ENCODE measurements around the gene NEB. TPM values are rescaled to one million over a fixed set of nuclear protein-coding genes. Genes with fewer than 3 reads are reported as not detected.
A peak's percentile ranks its signal among the peaks of the same experiment; 100 is the strongest.

The NEB gene
- total RNA-seq, 1 donor from 2014 or later: 0.27 TPM

GRCh38 chr2:151630372-151630771, 103.9 kb downstream of the NEB start:
- no peaks in the 10 kb centered on the region for H3K9me3 Mint-ChIP-seq
- no peaks in the 10 kb centered on the region for H3K27me3 Mint-ChIP-seq (ENCODE audit: low read depth)
- intact Hi-C loops (cut with micrococcal nuclease): loop anchor here (10.0 kb wide), 1 partner anchor 176 kb away; no protein-coding TSS in a partner anchor
- H3K4me3 Mint-ChIP-seq (ENCODE audit: low read depth): no peak overlapping the region
- no peak overlapping the region for H3K27ac Mint-ChIP-seq
- H3K4me1 Mint-ChIP-seq (ENCODE audit: low read depth): peaks cover 2% of the 10 kb centered on the region
- H3K36me3 Mint-ChIP-seq (ENCODE audit: low read depth): no peaks in the 10 kb centered on the region
- no peak for DNase-seq (ENCODE audit: low spot score)

GRCh38 chr2:151627353-151627752, 106.9 kb downstream of the NEB start:
- Mint-ChIP-seq H3K27ac (no peak overlapping the region), H3K4me3 (ENCODE audit: low read depth) (no peak overlapping the region), H3K27me3 (ENCODE audit: low read depth) (peaks cover 2% of the 10 kb centered on the region), H3K4me1 (ENCODE audit: low read depth) (peaks cover 2% of the 10 kb centered on the region), H3K9me3 (no peaks in the 10 kb centered on the region), H3K36me3 (ENCODE audit: low read depth) (no peaks in the 10 kb centered on the region)
- intact Hi-C loops (cut with micrococcal nuclease): no loop called here
- no peak for DNase-seq (ENCODE audit: low spot score)

GRCh38 chr2:151624271-151624670, 110.0 kb downstream of the NEB start:
- peaks cover 4% of the 10 kb centered on the region for H3K27me3 Mint-ChIP-seq (ENCODE audit: low read depth)
- no peaks in the 10 kb centered on the region for H3K36me3 Mint-ChIP-seq (ENCODE audit: low read depth)
- no peaks in the 10 kb centered on the region for H3K9me3 Mint-ChIP-seq
- no peak overlapping the region for H3K27ac Mint-ChIP-seq
- DNase-seq (ENCODE audit: low spot score): no peak
- intact Hi-C loops (cut with micrococcal nuclease): no loop called here
- no peak overlapping the region for H3K4me3 Mint-ChIP-seq (ENCODE audit: low read depth)
- H3K4me1 Mint-ChIP-seq (ENCODE audit: low read depth): no peaks in the 10 kb centered on the region

- no peaks in the 10 kb centered on the region for H3K4me1 Mint-ChIP-seq (ENCODE audit: low read depth)
- H3K27ac Mint-ChIP-seq: no peak overlapping the region
- intact Hi-C loops (cut with micrococcal nuclease): no loop called here
- no peak for DNase-seq (ENCODE audit: low spot score)
- H3K9me3 Mint-ChIP-seq: no peaks in the 10 kb centered on the region
- H3K27me3 Mint-ChIP-seq (ENCODE audit: low read depth): peaks cover 4% of the 10 kb centered on the region
- no peaks in the 10 kb centered on the region for H3K36me3 Mint-ChIP-seq (ENCODE audit: low read depth)
- H3K4me3 Mint-ChIP-seq (ENCODE audit: low read depth): no peak overlapping the region
Measured at GRCh38 chr2:151623631-151624030, 110.6 kb downstream of the NEB start.

- Mint-ChIP-seq H3K36me3 (ENCODE audit: low read depth) (no peaks in the 10 kb centered on the region), H3K4me1 (ENCODE audit: low read depth) (no peaks in the 10 kb centered on the region), H3K9me3 (no peaks in the 10 kb centered on the region), H3K4me3 (ENCODE audit: low read depth) (no peak overlapping the region), H3K27ac (no peak overlapping the region), H3K27me3 (ENCODE audit: low read depth) (peaks cover 4% of the 10 kb centered on the region)
- intact Hi-C loops (cut with micrococcal nuclease): no loop called here
- no peak for DNase-seq (ENCODE audit: low spot score)
Measured at GRCh38 chr2:151620761-151621160, 113.5 kb downstream of the NEB start.

- Mint-ChIP-seq H3K4me3 (ENCODE audit: low read depth) (no peak overlapping the region), H3K9me3 (peaks cover 5% of the 10 kb centered on the region), H3K27ac (no peak overlapping the region), H3K27me3 (ENCODE audit: low read depth) (peaks cover 2% of the 10 kb centered on the region), H3K36me3 (ENCODE audit: low read depth) (peaks cover 4% of the 10 kb centered on the region), H3K4me1 (ENCODE audit: low read depth) (peaks cover 10% of the 10 kb centered on the region)
- intact Hi-C loops (cut with micrococcal nuclease): loop anchor here (10.0 kb wide), 1 partner anchor 335 kb away; the partner anchor contains the start of gene NMI
- no peak for DNase-seq (ENCODE audit: low spot score)
Measured at GRCh38 chr2:151619337-151619989, 114.8 kb downstream of the NEB start.

- intact Hi-C loops (cut with micrococcal nuclease): loop anchor here (10.0 kb wide), 1 partner anchor 332 kb away; the partner anchor contains the start of gene NMI
- Mint-ChIP-seq H3K9me3 (peaks cover 8% of the 10 kb centered on the region), H3K27ac (no peak overlapping the region), H3K36me3 (ENCODE audit: low read depth) (peaks cover 4% of the 10 kb centered on the region), H3K4me1 (ENCODE audit: low read depth) (peaks cover 21% of the 10 kb centered on the region), H3K27me3 (ENCODE audit: low read depth) (peaks cover 2% of the 10 kb centered on the region), H3K4me3 (ENCODE audit: low read depth) (no peak overlapping the region)
- DNase-seq (ENCODE audit: low spot score): no peak
Measured at GRCh38 chr2:151616760-151617339, 117.4 kb downstream of the NEB start.

GRCh38 chr2:151614606-151615306, 119.5 kb downstream of the NEB start:
- intact Hi-C loops (cut with micrococcal nuclease): loop anchor here (1.0 to 10.0 kb wide), 4 partner anchors 18 to 330 kb away; partner anchors contain the start of gene NMI
- peaks cover 8% of the 10 kb centered on the region for H3K9me3 Mint-ChIP-seq
- peak overlapping the region; percentile 61 for H3K27ac Mint-ChIP-seq
- no peak for DNase-seq (ENCODE audit: low spot score)
- H3K4me3 Mint-ChIP-seq (ENCODE audit: low read depth): peak overlapping the region; percentile 14
- peaks cover 21% of the 10 kb centered on the region for H3K4me1 Mint-ChIP-seq (ENCODE audit: low read depth)
- peaks cover 4% of the 10 kb centered on the region for H3K36me3 Mint-ChIP-seq (ENCODE audit: low read depth)
- H3K27me3 Mint-ChIP-seq (ENCODE audit: low read depth): no peaks in the 10 kb centered on the region

GRCh38 chr2:151614159-151614558, 120.1 kb downstream of the NEB start:
- intact Hi-C loops (cut with micrococcal nuclease): loop anchor here (2.0 to 10.0 kb wide), 3 partner anchors 19 to 329 kb away; partner anchors contain the start of gene NMI
- Mint-ChIP-seq H3K27me3 (ENCODE audit: low read depth) (no peaks in the 10 kb centered on the region), H3K36me3 (ENCODE audit: low read depth) (peaks cover 4% of the 10 kb centered on the region), H3K9me3 (peaks cover 8% of the 10 kb centered on the region), H3K27ac (peak overlapping the region; percentile 61), H3K4me3 (ENCODE audit: low read depth) (no peak overlapping the region), H3K4me1 (ENCODE audit: low read depth) (peaks cover 21% of the 10 kb centered on the region)
- no peak for DNase-seq (ENCODE audit: low spot score)

- H3K27ac Mint-ChIP-seq: no peak overlapping the region
- intact Hi-C loops (cut with micrococcal nuclease): loop anchor here (10.0 kb wide), 1 partner anchor 327 kb away; the partner anchor contains the start of gene NMI
Measured at GRCh38 chr2:151611351-151611750, 122.9 kb downstream of the NEB start.

GRCh38 chr2:151610310-151610709, 124.0 kb downstream of the NEB start:
- no peak overlapping the region for H3K4me3 Mint-ChIP-seq (ENCODE audit: low read depth)
- H3K27ac Mint-ChIP-seq: no peak overlapping the region
- no peak for DNase-seq (ENCODE audit: low spot score)
- H3K9me3 Mint-ChIP-seq: peaks cover 7% of the 10 kb centered on the region
- H3K4me1 Mint-ChIP-seq (ENCODE audit: low read depth): peaks cover 22% of the 10 kb centered on the region
- peaks cover 4% of the 10 kb centered on the region for H3K36me3 Mint-ChIP-seq (ENCODE audit: low read depth)
- no peaks in the 10 kb centered on the region for H3K27me3 Mint-ChIP-seq (ENCODE audit: low read depth)
- intact Hi-C loops (cut with micrococcal nuclease): loop anchor here (10.0 kb wide), 1 partner anchor 326 kb away; the partner anchor contains the start of gene NMI

More at GRCh38 chr2:151611351-151611750, 122.9 kb downstream of the NEB start:
- H3K9me3 Mint-ChIP-seq: peaks cover 8% of the 10 kb centered on the region
- H3K36me3 Mint-ChIP-seq (ENCODE audit: low read depth): peaks cover 4% of the 10 kb centered on the region
- H3K4me1 Mint-ChIP-seq (ENCODE audit: low read depth): peaks cover 21% of the 10 kb centered on the region
- H3K4me3 Mint-ChIP-seq (ENCODE audit: low read depth): no peak overlapping the region
- no peaks in the 10 kb centered on the region for H3K27me3 Mint-ChIP-seq (ENCODE audit: low read depth)
- no peak for DNase-seq (ENCODE audit: low spot score)

- no peak for DNase-seq (ENCODE audit: low spot score)
- H3K27ac Mint-ChIP-seq: no peak overlapping the region
- intact Hi-C loops (cut with micrococcal nuclease): loop anchor here (10.0 kb wide), 1 partner anchor 325 kb away; the partner anchor contains the start of gene NMI
- no peaks in the 10 kb centered on the region for H3K27me3 Mint-ChIP-seq (ENCODE audit: low read depth)
- H3K4me3 Mint-ChIP-seq (ENCODE audit: low read depth): no peak overlapping the region
- H3K9me3 Mint-ChIP-seq: peaks cover 3% of the 10 kb centered on the region
- no peaks in the 10 kb centered on the region for H3K36me3 Mint-ChIP-seq (ENCODE audit: low read depth)
- peaks cover 18% of the 10 kb centered on the region for H3K4me1 Mint-ChIP-seq (ENCODE audit: low read depth)
Measured at GRCh38 chr2:151609705-151610104, 124.6 kb downstream of the NEB start.

Measured in activated T-helper 2 cell treated with anti-CD3 and anti-CD28 coated beads, Interferon-gamma antibody, Interleukin-2, Interleukin-4, amounts not matched to agents 10 μg/mL and 5 μg/mL and 100 μg/mL, durations not matched to agents 14 hours and 24 hours and 36 hours (primary cell).